ENCODE results near the gene RPS16. TPM values are rescaled to one million over a fixed set of nuclear protein-coding genes. Genes with fewer than 3 reads are reported as not detected.
A peak's percentile ranks its signal among the peaks of the same experiment; 100 is the strongest.

The RPS16 gene
- total RNA-seq, 4 donors from 2014 or later = 1,316 to 2,441 (median 1,971) TPM

GRCh38 chr19:39405958-39406655 is 29.6 kb downstream of the RPS16 start:
- WGBS = 18% methylated on average over 18 of the region's 22 CpGs
- no peak for DNase-seq (ENCODE audit: extremely low spot score)
- intact Hi-C loops (cut with DNase I) = no loop called here

GRCh38 chr19:39405261-39405957 is 30.3 kb downstream of the RPS16 start:
- 85% methylated on average over 17 of the region's 17 CpGs for WGBS
- Histone ChIP-seq H3K4me3 (peak overlapping the region; percentile 63 to 93 (median 80)), H3K36me3 (peaks cover 13 to 22% (median 21%) of the 10 kb centered on the region in 4 donors), H3K9me3 (no peaks in the 10 kb centered on the region), H3K27me3 (no peaks in the 10 kb centered on the region), H3K27ac (replicated peaks in 1 of 4) (peak overlapping the region; percentile 99 to 100 (median 100)), H3K4me1 (peaks cover 36 to 58% (median 52%) of the 10 kb centered on the region in 4 donors)
- intact Hi-C loops (cut with DNase I) = no loop called here
- TF ChIP-seq CTCF (IDR thresholded peaks at IDR 0.05) = no peak
- TF ChIP-seq POLR2AphosphoS5 (IDR thresholded peaks at IDR 0.05) = no peak
- no peak for TF ChIP-seq POLR2A (IDR thresholded peaks at IDR 0.05; ENCODE audit: low read depth)
- no peak for TF ChIP-seq EP300 (IDR thresholded peaks at IDR 0.05)
- DNase-seq (ENCODE audit: extremely low spot score) = no peak

More at GRCh38 chr19:39405958-39406655, 29.6 kb downstream of the RPS16 start:
- Histone ChIP-seq H3K27me3 (no peaks in the 10 kb centered on the region), H3K36me3 (peaks cover 13 to 22% (median 21%) of the 10 kb centered on the region in 4 donors), H3K4me1 (peaks cover 42 to 59% (median 55%) of the 10 kb centered on the region in 4 donors), H3K27ac (replicated peaks in 1 of 4) (peak overlapping the region; percentile 99 to 100 (median 100)), H3K9me3 (no peaks in the 10 kb centered on the region), H3K4me3 (peak overlapping the region; percentile 63 to 93 (median 80))
- TF ChIP-seq EP300 (IDR thresholded peaks at IDR 0.05) (no peak), POLR2AphosphoS5 (IDR thresholded peaks at IDR 0.05) (no peak), CTCF (IDR thresholded peaks at IDR 0.05) (no peak), POLR2A (IDR thresholded peaks at IDR 0.05; ENCODE audit: low read depth) (no peak)

- TF ChIP-seq EP300 (IDR thresholded peaks at IDR 0.05) = peak; percentile 98
- TF ChIP-seq CTCF (IDR thresholded peaks at IDR 0.05) = peak in 1 of 3 experiments; percentile 21
- peak in 1 of 2 donors; percentile 99 for TF ChIP-seq POLR2AphosphoS5 (IDR thresholded peaks at IDR 0.05)
- TF ChIP-seq POLR2A (IDR thresholded peaks at IDR 0.05; ENCODE audit: low read depth) = peak; percentile 74
- DNase-seq (ENCODE audit: extremely low spot score) = peak; percentile 100
- Histone ChIP-seq H3K27me3 (no peaks in the 10 kb centered on the region), H3K36me3 (peaks cover 12 to 19% (median 15%) of the 10 kb centered on the region in 4 donors), H3K9me3 (no peaks in the 10 kb centered on the region), H3K4me1 (peaks cover 36 to 66% (median 53%) of the 10 kb centered on the region in 4 donors), H3K4me3 (peak overlapping the region; percentile 61 to 71 (median 64)), H3K27ac (replicated peaks in 1 of 4) (peak overlapping the region; percentile 99 to 100 (median 100))
- intact Hi-C loops (cut with DNase I) = no loop called here
- 0% methylated on average over 19 of the region's 43 CpGs for WGBS
Measured at GRCh38 chr19:39403331-39404312, 32.1 kb downstream of the RPS16 start.

Data from esophagus muscularis mucosa (tissue), 4 donors.